NCI-H1694 treated with DMSO at 0.1 percent for 48 hours (cell line): ENCODE measurements around the gene MTA1.

Experiments used
- DNase-seq: peaks from one replicate; lab custom pipeline; 2025; lab: John Stamatoyannopoulos, UW

MTA1 gene

DNA sequence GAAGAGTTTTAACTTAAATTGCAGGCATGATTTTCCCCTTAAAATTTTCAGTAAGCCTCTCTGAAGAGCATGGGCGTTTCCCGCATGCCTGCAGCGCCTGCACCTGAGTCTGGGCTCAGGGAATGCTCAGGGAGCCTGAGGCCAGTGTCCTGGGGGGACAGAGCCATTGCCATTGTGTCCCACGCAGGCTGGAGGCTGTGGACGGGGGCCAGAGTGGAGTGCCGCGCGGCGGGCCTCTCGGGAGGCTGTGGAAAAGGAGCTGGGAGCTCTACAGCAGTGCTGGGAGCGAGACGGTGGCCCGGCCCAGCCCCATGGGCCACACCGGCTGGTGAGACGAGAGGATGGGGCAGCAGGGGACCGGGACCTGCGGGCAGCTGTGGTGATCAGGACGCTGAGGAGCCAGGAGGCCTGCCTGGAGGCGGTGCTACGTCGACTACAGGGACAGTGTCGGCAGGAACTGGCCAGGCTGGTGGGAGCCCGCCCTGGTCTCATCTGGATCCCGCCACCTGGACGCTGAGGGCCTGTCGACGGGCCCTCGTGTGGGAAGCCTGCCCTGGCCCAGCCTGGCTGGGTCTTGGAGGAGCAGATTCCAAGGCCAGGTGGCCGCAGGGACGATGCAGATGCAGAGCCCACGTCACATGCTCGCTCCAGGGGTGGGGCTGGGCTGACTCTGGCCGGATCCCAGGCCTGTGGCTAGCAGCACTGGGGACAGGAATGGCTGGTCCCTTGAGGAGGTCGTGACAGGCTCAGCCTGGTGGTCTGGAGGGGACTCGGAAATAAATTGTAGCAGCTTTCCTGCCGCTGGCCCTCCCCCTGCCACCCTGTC lies 79.0 kb downstream of the MTA1 start:
- DNase-seq = no peak

DNA sequence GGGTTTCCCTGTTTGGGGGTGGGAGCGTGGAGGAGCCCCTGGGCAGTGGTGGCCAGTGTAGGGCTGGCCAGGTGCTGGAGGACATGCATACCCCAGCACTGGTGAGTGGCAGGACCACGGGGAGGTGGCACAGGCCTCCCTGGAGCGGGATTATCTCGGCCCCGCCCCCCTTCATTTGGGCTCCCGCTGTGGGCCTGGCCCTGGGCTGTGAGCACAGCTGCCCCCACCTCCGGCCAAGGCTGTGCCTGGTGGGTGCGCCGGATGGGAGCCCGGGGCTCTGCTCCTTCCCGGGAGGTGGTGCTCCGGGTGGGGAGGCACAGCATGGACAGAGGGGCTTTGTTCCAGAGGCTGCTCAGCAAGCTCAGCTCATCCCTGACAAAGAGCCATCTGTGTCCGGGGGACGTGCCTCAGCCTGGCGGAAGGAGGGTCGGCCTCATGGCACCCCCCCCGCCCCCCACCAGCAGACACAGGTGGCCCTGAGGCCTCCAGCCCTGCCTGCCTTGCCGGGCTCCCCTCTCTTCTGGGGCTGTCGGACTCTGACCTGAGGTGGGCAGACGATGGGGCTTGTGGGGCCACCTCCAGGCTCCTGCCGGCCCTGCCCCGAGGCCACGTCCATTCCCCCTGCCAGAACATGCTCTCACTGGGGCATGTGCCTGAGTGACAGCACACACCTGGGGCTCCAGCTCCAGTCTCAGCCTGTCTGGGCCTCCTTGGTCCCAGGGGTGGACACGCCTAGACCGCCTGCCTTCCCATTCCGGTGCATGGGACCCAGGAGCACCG lies 79.8 kb downstream of the MTA1 start:
- no peak for DNase-seq

DNA sequence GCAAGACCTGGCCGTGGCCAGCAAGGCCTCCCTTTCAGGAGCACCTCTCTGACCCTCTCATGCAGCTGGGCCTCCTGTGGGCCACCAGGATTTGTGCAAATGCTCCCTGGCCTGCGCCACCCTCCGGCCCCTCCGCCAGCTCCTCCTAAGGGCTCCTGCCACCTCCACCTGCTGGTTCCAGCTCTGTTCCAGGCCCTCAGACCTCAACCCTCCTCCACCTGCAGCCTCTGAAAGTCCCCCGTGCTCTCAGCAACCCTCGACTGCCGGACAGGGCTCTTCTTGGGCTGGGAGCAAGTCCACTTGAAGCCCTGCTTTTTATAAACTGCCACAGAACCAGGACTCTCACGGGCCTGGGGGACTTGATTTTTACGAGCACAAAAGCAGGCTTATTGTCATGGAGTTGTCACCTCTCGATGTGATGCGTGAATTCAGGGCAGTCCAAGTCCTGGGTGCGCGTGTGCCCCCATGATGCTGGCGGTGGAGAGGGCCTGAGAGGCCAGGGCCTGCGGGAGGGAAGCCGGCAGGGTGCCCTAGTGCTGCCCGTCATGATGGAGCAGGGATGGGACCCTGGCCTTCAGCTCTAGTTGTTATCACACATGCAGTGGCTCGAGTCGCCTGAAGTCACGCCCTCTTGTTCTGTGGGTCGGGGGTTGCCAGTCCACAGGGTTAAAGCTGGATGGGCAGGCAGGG lies 80.6 kb downstream of the MTA1 start:
- DNase-seq = no peak

DNA sequence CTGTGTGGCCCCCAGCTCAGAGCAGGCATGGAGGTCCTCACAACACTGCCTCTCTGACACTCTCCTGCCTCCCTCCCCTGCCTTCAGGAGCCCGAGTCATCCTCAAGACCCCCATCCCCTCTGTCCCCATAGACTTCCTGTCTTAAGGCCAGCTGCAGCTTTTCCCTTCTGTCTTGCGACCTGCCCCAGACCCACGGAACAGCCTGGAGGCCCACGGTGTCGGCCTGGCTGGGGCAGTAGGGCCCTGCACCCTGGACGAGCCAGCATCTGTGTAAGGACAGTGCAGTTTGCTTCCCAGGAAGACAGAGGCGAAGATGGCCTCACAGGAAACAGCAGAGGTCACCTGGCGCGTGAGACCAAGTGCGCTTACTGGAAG lies 81.1 kb downstream of the MTA1 start:
- no peak for DNase-seq

DNA sequence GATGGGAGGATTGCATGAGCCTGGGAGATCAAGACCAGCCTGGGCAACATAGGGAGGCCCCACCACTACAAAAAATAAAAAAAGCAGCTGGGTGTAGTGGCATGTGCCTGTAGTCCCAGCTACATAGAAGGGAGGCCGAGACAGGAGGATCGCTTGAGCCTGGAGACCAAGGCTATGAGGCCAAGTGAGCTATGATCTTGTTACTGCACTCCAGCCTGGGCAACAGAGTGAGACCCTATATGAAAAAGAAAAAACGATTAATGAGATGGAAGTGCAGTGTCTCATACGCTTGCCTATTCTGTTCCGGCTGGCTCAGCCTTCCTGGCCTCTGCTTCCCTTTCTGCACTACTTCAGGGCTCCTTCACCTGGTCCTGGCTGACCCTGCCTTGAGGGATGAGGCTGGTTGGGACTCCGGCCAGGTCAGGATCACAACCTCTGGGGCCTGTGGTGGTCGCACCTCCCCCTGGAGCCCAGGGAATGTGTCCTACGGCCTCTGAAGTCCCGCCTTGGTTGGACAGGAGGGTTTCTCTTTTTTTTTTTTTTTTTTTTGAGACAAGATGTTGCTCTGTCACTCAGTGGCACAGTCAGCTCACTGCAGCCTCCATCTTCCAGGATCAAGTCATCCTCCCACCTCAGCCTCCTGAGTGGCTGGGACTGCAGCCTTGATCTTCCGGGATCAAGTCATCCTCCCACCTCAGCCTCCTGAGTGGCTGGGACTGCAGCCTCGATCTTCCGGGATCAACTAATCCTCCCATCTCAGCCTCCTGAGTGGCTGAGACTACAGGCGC lies 82.1 kb downstream of the MTA1 start:
- DNase-seq = no peak

DNA sequence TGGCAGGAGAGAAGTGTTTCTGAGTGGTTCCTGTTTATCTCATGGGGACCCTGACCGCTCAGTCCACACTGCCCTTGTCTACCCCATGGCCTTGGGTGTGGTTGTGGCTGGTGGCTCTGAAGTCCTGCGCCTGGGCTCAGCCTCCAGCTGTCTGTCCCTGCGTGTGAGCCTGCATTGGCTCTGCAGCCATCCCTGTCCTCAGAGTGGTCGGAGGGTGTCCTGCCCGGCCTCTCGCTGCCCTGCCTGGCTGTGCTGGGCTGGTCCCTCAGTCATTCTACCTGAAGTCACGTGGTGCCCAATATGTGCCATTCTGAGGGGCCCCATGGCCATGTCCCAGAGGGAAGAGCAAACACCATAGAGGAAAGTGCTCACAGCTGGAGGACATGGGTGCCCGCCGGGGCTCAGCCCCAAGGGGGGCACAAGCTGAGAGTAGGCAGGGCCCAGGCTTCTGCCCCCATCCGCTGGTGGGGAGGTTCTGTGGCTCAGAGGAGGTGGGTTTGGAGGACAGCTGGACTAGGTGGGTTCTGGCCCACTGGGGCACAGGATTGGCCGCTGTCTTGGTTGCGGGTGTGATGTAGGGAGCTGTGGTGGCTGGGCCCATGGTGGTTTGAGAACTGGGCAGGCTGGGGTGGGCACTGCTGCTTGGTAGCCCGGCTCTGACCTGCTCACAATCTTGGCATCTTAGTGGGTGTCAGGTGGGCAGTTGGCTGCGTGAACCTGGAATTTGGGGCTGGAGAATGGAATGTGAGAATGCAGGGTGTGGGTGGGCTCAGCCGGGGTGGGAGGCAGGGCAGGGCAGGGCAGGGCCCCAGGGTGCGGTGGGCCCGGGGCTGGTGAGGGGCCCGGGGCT lies 83.0 kb downstream of the MTA1 start:
- DNase-seq = no peak

DNA sequence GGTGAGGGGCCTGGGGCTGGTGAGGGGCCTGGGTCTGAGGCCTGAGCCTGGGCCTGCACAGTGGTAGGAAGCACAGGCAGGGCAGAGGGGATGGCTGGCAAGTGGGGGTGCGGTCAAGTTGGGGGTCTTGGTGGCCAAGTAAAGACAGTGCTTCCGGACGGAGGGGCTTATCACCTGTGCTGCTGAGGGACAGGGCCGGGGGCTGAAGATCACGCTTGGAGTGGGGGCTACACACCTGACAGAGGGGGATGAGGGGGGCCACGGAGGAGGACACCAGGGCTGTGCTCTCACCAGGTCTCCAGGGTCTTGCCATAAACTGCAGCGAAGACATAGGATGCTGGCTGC lies 83.6 kb downstream of the MTA1 start:
- no peak for DNase-seq

DNA sequence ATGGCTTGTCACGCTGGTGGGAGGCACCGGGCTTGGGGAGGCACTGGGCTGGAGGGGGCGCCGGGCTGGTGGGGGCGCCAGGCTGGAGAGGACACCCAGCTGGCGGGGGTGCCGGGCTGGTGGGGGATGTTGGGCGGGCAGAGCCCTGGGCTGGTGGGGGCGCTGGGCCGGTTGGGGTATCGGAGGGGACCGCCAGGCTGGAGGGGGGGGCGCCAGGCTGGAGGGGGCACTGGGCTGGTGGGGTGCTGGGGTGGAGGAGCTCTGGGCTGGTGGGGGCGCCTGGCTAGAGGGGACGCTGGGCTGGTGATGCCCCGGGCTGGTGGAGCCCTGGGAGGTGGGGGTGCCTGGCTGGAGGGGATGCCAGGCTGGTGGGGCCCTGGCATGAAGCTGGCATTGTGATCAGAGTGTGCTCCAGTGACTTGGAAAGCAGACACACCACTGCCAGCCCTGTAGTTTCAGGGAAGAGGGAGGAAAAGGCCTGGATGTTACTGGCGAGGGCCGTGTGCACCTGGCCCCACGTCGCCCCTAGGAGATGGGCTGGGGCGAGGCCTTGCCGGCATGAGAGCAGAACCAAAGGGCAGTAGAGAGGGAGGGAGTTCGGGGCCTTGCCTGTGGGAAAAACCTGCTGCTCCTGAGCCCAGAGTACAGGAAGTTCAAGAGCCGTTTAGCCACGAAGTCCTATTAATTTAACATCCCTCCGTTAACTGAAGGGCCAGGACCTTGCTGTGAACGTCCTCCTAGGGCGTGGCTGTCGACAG lies 84.5 kb downstream of the MTA1 start:
- no peak for DNase-seq

DNA sequence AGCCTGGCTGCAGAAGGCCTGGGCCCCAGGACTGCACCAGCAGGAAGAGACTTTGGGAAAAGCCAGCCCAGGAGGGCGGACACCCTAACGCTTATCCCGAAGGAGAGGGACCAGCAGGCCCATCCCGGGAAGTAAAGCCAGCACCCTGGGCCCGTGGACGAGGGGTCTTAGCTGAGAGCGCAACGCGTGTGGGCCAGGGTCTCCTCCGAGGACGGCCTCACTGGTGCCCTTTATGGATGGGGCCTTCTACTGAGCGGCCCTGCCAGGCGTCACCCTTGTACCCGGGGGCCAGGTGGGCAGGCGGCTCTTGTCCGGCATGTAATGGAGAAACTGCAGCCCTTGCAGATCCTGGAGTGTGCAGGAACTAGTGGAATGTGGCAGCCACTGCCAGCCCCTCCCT lies 85.5 kb downstream of the MTA1 start:
- no peak for DNase-seq

DNA sequence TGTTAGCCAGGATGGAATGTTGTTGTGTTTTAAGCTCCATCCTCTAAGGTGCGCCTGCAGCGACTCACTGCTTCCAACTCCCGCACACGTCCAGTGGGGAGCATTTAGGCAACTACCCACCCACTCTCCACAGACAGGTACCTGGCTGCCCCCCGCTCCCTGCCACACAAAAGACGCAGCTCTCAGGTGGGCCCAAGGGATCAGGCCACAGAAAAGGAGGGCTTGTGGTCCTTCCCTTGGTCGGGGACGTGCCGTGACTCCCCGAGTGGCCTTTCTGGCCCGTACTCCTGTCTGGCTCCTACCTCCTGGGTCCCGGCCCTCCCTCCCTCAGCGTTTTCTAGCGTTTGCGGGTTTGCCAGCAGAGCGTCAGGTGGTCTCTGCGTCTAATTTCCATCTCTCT lies 87.6 kb downstream of the MTA1 start:
- no peak for DNase-seq

DNA sequence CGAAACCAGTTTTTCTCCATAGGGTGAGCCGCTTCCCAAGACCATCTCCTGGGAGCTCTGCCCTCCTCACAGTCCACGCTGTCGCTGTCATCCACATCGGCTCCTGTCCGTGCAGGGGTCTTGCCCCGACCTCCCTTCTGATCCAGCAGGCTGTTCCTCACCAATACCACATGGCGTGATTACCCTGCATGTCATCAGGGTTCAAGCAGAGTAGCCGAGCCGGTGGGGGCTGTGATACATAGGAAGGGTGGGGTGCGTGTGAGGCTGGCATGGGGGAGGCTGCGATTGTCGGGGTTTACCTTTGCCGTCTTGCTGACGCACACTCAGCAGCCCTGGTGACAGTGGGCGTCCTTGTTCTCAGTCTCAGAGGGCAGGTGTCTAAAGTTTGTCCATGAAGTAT lies 88.4 kb downstream of the MTA1 start:
- no peak for DNase-seq

DNA sequence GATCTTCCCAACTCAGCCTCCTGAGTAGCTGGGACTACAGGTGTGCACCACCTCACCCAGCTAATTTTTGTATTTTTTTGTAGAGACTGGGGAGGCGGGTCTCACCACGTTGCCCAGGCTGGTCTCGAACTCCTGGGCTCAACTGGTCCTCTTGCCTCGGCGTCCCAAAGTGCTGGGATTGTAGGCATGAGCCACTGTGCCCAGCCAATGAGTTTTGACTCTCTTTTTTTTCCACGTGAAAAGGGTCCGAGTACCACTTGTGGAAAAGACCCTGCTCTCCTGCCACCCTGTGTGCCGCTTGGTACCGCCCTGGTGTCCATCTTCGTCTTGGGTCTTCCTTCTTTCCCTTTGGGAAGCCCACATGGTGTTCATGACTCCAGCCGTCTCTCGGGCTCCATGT lies 89.0 kb downstream of the MTA1 start:
- DNase-seq = no peak

DNA sequence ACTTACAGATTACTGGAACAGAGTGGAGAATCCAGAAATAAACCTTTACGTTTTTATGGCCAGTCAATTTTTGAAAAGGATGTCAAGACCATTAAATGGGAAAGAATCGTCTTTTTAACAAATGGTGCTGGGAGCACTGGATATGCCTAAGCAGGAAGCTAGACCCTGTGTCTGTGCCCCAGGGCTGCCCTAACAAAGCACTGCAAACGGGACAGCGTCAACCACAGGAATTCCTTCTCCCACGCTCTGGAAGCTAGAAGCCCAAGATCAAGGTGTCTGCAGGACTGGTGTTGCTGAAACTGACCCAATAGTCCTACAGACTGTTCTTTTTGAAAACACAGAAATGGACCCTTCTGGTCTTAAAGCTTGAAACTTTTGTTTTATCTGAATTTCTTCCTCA lies 97.5 kb downstream of the MTA1 start:
- DNase-seq = no peak

DNA sequence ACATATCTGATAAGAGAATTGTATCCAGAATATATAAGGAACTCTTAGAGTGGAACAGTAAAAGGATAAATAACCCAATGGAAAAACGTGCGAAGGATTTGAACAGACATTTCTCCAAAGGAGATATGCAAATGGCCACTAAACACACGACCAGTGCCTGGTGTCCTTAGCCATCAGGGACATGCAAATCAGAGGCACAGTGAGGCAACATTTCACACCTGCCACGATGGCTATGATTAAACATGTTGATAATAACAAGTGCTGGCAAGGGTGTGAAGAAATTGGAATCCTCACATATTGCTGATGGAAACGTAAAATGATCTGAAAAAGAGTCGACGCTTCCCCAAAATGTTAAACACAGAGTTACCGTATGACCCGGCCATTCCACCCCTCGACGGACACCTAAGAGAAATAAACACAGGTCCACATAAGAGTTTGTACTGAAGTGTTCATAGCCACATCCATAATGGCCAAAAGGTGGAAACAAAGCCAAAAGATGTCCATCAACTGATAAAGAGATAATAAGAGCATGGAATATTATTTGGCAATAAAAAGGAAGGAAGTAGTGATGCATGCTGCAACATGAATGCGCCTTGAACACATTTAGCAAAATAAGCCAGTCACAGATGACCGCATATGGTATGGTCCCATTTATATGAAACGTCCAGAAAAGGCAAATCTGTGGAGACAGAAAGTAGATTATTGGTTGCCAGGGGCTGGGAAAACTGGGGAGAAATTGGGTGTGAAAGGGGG lies 100.5 kb downstream of the MTA1 start:
- no peak for DNase-seq
